ENCODE measurements around the gene LONRF2.

Gene LONRF2

GRCh38 chr2:100275200-100275589 lies 47.1 kb downstream of the LONRF2 start:
- DNase-seq (ENCODE audit: low spot score), result no peak

GRCh38 chr2:100274566-100275199 lies 47.6 kb downstream of the LONRF2 start:
- no peak for DNase-seq (ENCODE audit: low spot score)

- DNase-seq (ENCODE audit: low spot score), result no peak
Observed at GRCh38 chr2:100274076-100274475, 48.2 kb downstream of the LONRF2 start.

GRCh38 chr2:100273387-100273786 lies 48.9 kb downstream of the LONRF2 start:
- no peak for DNase-seq (ENCODE audit: low spot score)

- no peak for DNase-seq (ENCODE audit: low spot score)
Observed at GRCh38 chr2:100272841-100273329, 49.4 kb downstream of the LONRF2 start.

- no peak for DNase-seq (ENCODE audit: low spot score)
Observed at GRCh38 chr2:100271210-100271609, 51.1 kb downstream of the LONRF2 start.

- no peak for DNase-seq (ENCODE audit: low spot score)
Observed at GRCh38 chr2:100270381-100271146, 51.7 kb downstream of the LONRF2 start.

GRCh38 chr2:100269889-100270288 lies 52.4 kb downstream of the LONRF2 start:
- DNase-seq (ENCODE audit: low spot score), result no peak

GRCh38 chr2:100268986-100269385 lies 53.3 kb downstream of the LONRF2 start:
- no peak for DNase-seq (ENCODE audit: low spot score)

- DNase-seq (ENCODE audit: low spot score), result no peak
Observed at GRCh38 chr2:100267751-100268150, 54.5 kb downstream of the LONRF2 start.

- no peak for DNase-seq (ENCODE audit: low spot score)
Observed at GRCh38 chr2:100266126-100266525, 56.2 kb downstream of the LONRF2 start.

- DNase-seq (ENCODE audit: low spot score), result no peak
Observed at GRCh38 chr2:100265226-100265625, 57.1 kb downstream of the LONRF2 start.

GRCh38 chr2:100264651-100265050 lies 57.6 kb downstream of the LONRF2 start:
- DNase-seq (ENCODE audit: low spot score), result no peak

GRCh38 chr2:100264121-100264520 lies 58.2 kb downstream of the LONRF2 start:
- no peak for DNase-seq (ENCODE audit: low spot score)

GRCh38 chr2:100262555-100263320 lies 59.6 kb downstream of the LONRF2 start:
- DNase-seq (ENCODE audit: low spot score), result peak; percentile 66

- peak; percentile 71 for DNase-seq (ENCODE audit: low spot score)
Observed at GRCh38 chr2:100262046-100262445, 60.3 kb downstream of the LONRF2 start.

- peak; percentile 80 for DNase-seq (ENCODE audit: low spot score)
Observed at GRCh38 chr2:100260712-100261620, 61.3 kb downstream of the LONRF2 start.

GRCh38 chr2:100259106-100259505 lies 63.2 kb downstream of the LONRF2 start:
- DNase-seq (ENCODE audit: low spot score), result no peak

- no peak for DNase-seq (ENCODE audit: low spot score)
Observed at GRCh38 chr2:100257939-100258338, 64.4 kb downstream of the LONRF2 start.

- no peak for DNase-seq (ENCODE audit: low spot score)
Observed at GRCh38 chr2:100256849-100257248, 65.5 kb downstream of the LONRF2 start.

GRCh38 chr2:100256416-100256815 lies 65.9 kb downstream of the LONRF2 start:
- DNase-seq (ENCODE audit: low spot score), result no peak
